ENCODE data around the gene SLF1.
"Not testable (repeated sequence)": the region's sequence is repeated elsewhere in the genome, so short reads cannot be mapped to it uniquely, and the experiment has no call there.

The SLF1 gene

GRCh38 chr5:94618493-94619328 lies at the start of gene SLF1, which contains the start of gene KIAA0825:
Gene SLF1, plus strand, starts transcription at chr5:94618669. Its CDS starts 10,142 bp downstream, at chr5:94628811.
Gene KIAA0825, minus strand, starts transcription at chr5:94618604. Its CDS starts 81,478 bp downstream, at chr5:94537126.
- no peaks in the 10 kb centered on the region for H3K9me3 Mint-ChIP-seq
- DNase-seq (ENCODE audit: low spot score) = peak; percentile 87
- peak within 1 kb of the TSS; percentile 92 for H3K27ac Mint-ChIP-seq
- H3K4me1 Mint-ChIP-seq (ENCODE audit: low read depth) = peaks cover 19% of the 10 kb centered on the region
- peaks cover 1% of the 10 kb centered on the region for H3K36me3 Mint-ChIP-seq (ENCODE audit: low read depth)
- H3K4me3 Mint-ChIP-seq = peak within 1 kb of the TSS; percentile 93
- H3K27me3 Mint-ChIP-seq (ENCODE audit: low read depth) = no peaks in the 10 kb centered on the region

DNA sequence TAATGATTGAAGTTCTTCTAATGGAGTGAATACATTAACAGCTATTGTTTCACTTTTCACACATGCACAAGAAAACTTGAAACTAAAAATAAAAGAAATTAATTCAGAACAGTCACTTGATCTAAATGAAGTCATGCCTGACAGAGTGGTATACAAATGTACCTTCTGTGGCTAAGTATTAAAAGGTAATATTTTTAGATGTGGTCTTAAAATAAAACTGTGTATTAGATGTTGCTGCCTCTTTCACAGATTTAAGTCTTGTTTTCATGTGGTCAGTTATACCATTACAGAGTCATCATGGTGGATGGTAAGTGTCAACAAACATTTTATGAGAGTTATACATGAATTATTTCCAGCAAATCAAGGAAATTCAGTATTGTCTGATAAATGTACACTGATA lies 47.1 kb upstream of the SLF1 start:
- Mint-ChIP-seq H3K27me3 (ENCODE audit: low read depth) (no peaks in the 10 kb centered on the region), H3K27ac (no peak overlapping the region), H3K36me3 (ENCODE audit: low read depth) (peaks cover 6% of the 10 kb centered on the region), H3K4me3 (no peak overlapping the region), H3K4me1 (ENCODE audit: low read depth) (peaks cover 16% of the 10 kb centered on the region), H3K9me3 (no peaks in the 10 kb centered on the region)
- DNase-seq (ENCODE audit: low spot score) = no peak

DNA sequence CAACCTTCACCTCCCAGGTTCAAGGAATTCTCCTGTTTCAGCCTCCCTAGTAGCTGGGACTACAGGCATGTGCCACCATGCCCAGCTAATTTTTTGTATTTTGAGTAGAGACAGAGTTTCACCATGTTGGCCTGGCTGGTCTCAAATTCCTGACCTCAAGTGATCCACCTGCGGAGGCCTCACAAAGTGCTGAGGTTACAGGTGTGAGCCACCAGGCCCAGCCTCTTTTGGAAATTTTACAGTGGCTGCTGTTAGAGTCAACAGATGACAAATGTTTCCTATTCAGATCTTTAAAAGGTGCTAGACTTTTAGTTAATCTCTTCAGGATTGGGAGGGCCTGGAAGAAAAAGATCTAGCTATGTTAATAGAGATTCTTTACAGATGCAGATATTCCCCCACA lies 45.1 kb upstream of the SLF1 start:
- H3K4me3 Mint-ChIP-seq; DNase-seq (ENCODE audit: low spot score); H3K36me3 Mint-ChIP-seq (ENCODE audit: low read depth); H3K9me3 Mint-ChIP-seq; H3K27me3 Mint-ChIP-seq (ENCODE audit: low read depth); H3K27ac Mint-ChIP-seq: not testable (repeated sequence)
- H3K4me1 Mint-ChIP-seq (ENCODE audit: low read depth) = peaks cover 29% of the 10 kb centered on the region

GRCh38 chr5:94575196-94575595 lies 43.3 kb upstream of the SLF1 start:
- H3K9me3 Mint-ChIP-seq = no peaks in the 10 kb centered on the region
- peaks cover 36% of the 10 kb centered on the region for H3K4me1 Mint-ChIP-seq (ENCODE audit: low read depth)
- H3K27ac Mint-ChIP-seq = peak overlapping the region; percentile 65
- peak overlapping the region; percentile 42 for H3K4me3 Mint-ChIP-seq
- DNase-seq (ENCODE audit: low spot score) = no peak
- peaks cover 6% of the 10 kb centered on the region for H3K36me3 Mint-ChIP-seq (ENCODE audit: low read depth)
- H3K27me3 Mint-ChIP-seq (ENCODE audit: low read depth) = no peaks in the 10 kb centered on the region

DNA sequence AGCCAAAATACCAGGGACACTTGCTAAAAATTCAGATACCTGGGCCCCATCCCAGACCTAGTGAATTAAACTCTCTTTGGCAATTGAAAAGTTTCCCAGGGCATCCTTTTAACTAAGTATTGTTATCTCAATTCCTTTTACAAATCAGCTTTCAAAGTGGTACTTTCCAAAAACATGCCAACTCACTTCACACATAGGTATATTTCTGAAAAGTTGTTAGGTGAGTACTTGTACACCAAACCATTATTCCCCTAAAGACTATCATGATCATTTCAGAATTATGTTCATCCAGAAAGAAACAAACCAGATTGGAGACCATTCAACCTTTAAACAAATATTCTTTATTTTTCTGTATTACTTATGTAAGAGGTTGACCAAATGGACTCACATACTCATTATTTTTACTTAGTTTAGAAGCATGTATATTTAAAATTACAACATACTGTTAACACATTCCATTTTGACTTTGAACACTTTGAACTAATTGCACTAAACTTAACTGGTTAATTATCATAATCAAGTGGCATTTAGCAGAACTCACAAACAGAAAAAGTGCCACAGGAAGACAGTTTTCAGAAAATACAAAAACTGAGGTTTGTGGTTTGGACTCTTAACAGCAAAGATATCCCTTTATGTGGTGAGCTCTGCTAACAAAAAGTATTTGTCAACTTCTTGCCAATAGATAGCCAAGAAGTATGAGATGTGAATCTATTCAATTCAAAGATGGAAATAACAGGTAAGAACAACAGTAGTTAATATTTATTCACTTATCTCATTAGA lies 40.8 kb upstream of the SLF1 start:
- Mint-ChIP-seq H3K27ac (peak overlapping the region; percentile 63), H3K4me3 (peak overlapping the region; percentile 37), H3K9me3 (peaks cover 4% of the 10 kb centered on the region), H3K4me1 (ENCODE audit: low read depth) (peaks cover 38% of the 10 kb centered on the region), H3K36me3 (ENCODE audit: low read depth) (peaks cover 6% of the 10 kb centered on the region), H3K27me3 (ENCODE audit: low read depth) (peaks cover 2% of the 10 kb centered on the region)
- DNase-seq (ENCODE audit: low spot score) = no peak

- no peaks in the 10 kb centered on the region for H3K36me3 Mint-ChIP-seq (ENCODE audit: low read depth)
- no peak for DNase-seq (ENCODE audit: low spot score)
- no peak overlapping the region for H3K27ac Mint-ChIP-seq
These were observed 23.1 kb upstream of the SLF1 start for GRCh38 chr5:94595281-94595840.

GRCh38 chr5:94613583-94613982 lies 4.9 kb upstream of the SLF1 start:
- Mint-ChIP-seq H3K27ac (no peak overlapping the region), H3K4me1 (ENCODE audit: low read depth) (peaks cover 14% of the 10 kb centered on the region), H3K36me3 (ENCODE audit: low read depth) (no peaks in the 10 kb centered on the region), H3K4me3 (no peak overlapping the region), H3K27me3 (ENCODE audit: low read depth) (no peaks in the 10 kb centered on the region), H3K9me3 (no peaks in the 10 kb centered on the region)
- no peak for DNase-seq (ENCODE audit: low spot score)

More at GRCh38 chr5:94595281-94595840, 23.1 kb upstream of the SLF1 start:
- Mint-ChIP-seq H3K4me1 (ENCODE audit: low read depth) (no peaks in the 10 kb centered on the region), H3K9me3 (no peaks in the 10 kb centered on the region), H3K4me3 (no peak overlapping the region), H3K27me3 (ENCODE audit: low read depth) (peaks cover 9% of the 10 kb centered on the region)

- H3K4me3 Mint-ChIP-seq = no peak overlapping the region
- peaks cover 16% of the 10 kb centered on the region for H3K4me1 Mint-ChIP-seq (ENCODE audit: low read depth)
- no peaks in the 10 kb centered on the region for H3K9me3 Mint-ChIP-seq
- no peaks in the 10 kb centered on the region for H3K36me3 Mint-ChIP-seq (ENCODE audit: low read depth)
- H3K27ac Mint-ChIP-seq = no peak overlapping the region
- no peak for DNase-seq (ENCODE audit: low spot score)
- H3K27me3 Mint-ChIP-seq (ENCODE audit: low read depth) = no peaks in the 10 kb centered on the region
These were observed 4.2 kb upstream of the SLF1 start for GRCh38 chr5:94614156-94614805.

DNA sequence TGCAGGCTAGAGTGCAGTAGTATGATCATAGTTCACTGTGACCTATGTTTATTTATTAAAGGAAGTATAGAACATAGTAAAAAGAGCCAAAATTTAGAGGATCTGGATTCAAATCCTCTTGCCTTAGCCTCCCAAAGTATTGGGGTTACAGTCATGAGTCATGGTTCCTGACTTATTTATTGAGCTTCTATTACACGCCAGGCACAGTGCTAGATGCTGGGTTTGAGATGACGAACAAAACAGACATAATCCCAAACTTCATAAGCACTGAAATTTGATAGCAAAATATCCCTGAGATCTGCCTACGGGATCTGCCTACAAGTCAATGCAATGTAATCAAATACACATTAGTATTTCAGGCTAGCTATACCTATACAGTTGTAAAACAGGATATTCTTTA lies 2.6 kb upstream of the SLF1 start:
- H3K27me3 Mint-ChIP-seq (ENCODE audit: low read depth) = no peaks in the 10 kb centered on the region
- no peak for DNase-seq (ENCODE audit: low spot score)
- H3K9me3 Mint-ChIP-seq = no peaks in the 10 kb centered on the region
- no peaks in the 10 kb centered on the region for H3K36me3 Mint-ChIP-seq (ENCODE audit: low read depth)
- H3K4me3 Mint-ChIP-seq = no peak overlapping the region
- no peak overlapping the region for H3K27ac Mint-ChIP-seq
- peaks cover 16% of the 10 kb centered on the region for H3K4me1 Mint-ChIP-seq (ENCODE audit: low read depth)

DNA sequence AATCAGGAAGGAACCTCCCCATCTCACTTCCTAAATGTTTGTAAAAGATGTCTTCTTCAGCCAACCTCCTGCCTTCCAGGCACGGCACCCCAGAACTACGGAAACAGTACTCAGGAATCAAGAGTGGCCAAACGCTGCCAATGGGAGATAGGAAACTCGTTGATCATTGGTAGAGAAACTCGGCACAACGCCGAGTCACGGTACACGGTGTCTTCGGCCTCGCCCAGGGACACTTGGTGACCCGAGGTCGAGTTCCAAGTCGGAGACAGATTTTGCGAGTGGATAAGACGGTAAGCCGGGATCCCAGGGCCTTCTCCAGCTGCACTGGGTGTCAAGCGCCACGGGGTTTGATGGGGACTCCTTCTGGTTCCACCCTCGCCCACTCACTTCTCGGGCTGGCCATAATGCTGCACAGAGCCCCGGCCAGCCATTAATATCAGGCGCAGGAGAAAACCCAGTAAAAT lies 408 bp upstream of the SLF1 start:
- H3K9me3 Mint-ChIP-seq = no peaks in the 10 kb centered on the region
- H3K27ac Mint-ChIP-seq = peak overlapping the region; percentile 92
- H3K4me3 Mint-ChIP-seq = peak overlapping the region; percentile 93
- H3K4me1 Mint-ChIP-seq (ENCODE audit: low read depth) = peaks cover 19% of the 10 kb centered on the region
- peaks cover 1% of the 10 kb centered on the region for H3K36me3 Mint-ChIP-seq (ENCODE audit: low read depth)
- DNase-seq (ENCODE audit: low spot score) = peak; percentile 43
- no peaks in the 10 kb centered on the region for H3K27me3 Mint-ChIP-seq (ENCODE audit: low read depth)

GRCh38 chr5:94620256-94620655 lies 1.8 kb downstream of the SLF1 start:
- no peak for DNase-seq (ENCODE audit: low spot score)
- peaks cover 22% of the 10 kb centered on the region for H3K4me1 Mint-ChIP-seq (ENCODE audit: low read depth)
- H3K9me3 Mint-ChIP-seq = no peaks in the 10 kb centered on the region
- H3K27ac Mint-ChIP-seq = no peak overlapping the region
- H3K27me3 Mint-ChIP-seq (ENCODE audit: low read depth) = no peaks in the 10 kb centered on the region
- H3K36me3 Mint-ChIP-seq (ENCODE audit: low read depth) = peaks cover 1% of the 10 kb centered on the region
- H3K4me3 Mint-ChIP-seq = peak overlapping the region; percentile 93

GRCh38 chr5:94621763-94622162 lies 3.3 kb downstream of the SLF1 start:
- peaks cover 1% of the 10 kb centered on the region for H3K36me3 Mint-ChIP-seq (ENCODE audit: low read depth)
- no peak overlapping the region for H3K27ac Mint-ChIP-seq
- H3K4me3 Mint-ChIP-seq = no peak overlapping the region
- peaks cover 27% of the 10 kb centered on the region for H3K4me1 Mint-ChIP-seq (ENCODE audit: low read depth)
- no peaks in the 10 kb centered on the region for H3K27me3 Mint-ChIP-seq (ENCODE audit: low read depth)
- no peak for DNase-seq (ENCODE audit: low spot score)
- no peaks in the 10 kb centered on the region for H3K9me3 Mint-ChIP-seq

GRCh38 chr5:94623011-94623410 lies 4.5 kb downstream of the SLF1 start:
- peaks cover 23% of the 10 kb centered on the region for H3K4me1 Mint-ChIP-seq (ENCODE audit: low read depth)
- H3K27me3 Mint-ChIP-seq (ENCODE audit: low read depth) = no peaks in the 10 kb centered on the region
- no peak for DNase-seq (ENCODE audit: low spot score)
- no peak overlapping the region for H3K27ac Mint-ChIP-seq
- peaks cover 1% of the 10 kb centered on the region for H3K36me3 Mint-ChIP-seq (ENCODE audit: low read depth)
- no peak overlapping the region for H3K4me3 Mint-ChIP-seq
- no peaks in the 10 kb centered on the region for H3K9me3 Mint-ChIP-seq
